HG03097 (cell line): Measurements from ENCODE around the gene CMBL.
"Not testable (repeated sequence)": the region's sequence is repeated elsewhere in the genome, so short reads cannot be mapped to it uniquely, and the experiment has no call there.

Experiments used
- ATAC-seq: cut with Tn5 transposase; IDR thresholded peaks from one replicate; pipeline ENCODE4 v1.9.1; 2021; ENCODE audit not compliant: unreplicated experiment, low FRiP score

CMBL gene

DNA sequence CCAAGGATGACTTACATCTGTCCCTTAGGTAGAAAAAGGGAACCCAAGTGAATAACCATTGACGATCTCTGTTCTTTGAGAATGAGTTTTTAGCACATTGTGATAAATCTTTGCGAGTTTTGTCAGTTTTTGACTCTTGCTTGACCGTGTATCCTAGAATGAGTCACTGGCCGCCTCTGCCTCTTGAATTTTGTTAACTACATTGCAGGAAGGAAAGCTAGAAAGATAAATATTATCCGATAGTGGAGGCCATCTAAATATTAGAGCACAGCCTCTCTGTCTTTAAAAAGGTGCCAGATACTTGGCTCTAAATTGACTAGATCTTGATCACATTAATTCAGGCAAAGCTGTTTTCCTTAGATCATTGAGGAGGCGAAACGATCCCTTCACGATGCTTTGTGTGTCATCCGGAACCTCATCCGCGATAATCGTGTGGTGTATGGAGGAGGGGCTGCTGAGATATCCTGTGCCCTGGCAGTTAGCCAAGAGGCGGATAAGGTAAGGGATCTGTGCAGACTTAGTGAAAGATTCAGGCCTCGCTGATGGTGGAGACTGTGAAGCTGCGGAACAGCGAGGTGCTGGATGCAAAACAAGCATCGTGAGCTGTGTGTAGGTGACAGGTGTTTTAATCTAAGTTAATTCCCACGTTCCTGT lies 45.5 kb downstream of the CMBL start:
- no peak for ATAC-seq

DNA sequence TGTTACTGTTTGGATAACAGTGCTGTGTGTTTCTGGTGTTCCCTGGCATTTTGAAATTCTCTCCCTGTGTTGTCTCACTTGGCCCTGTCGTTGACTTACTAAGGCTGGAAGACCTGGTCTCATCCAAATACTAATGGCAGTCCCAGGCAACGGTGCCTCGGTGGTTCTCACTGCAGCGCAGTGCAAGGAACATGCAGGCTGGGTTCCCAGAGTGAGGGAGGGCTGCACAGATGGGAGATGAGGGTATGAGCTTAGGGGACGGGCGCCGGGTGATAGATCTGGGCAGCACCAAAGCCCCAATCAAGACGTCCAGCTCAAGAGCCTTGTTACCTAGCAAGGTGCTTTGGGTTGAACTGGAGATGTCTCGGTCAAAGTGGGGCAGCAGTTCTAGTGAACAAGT lies 46.6 kb downstream of the CMBL start:
- ATAC-seq = no peak

DNA sequence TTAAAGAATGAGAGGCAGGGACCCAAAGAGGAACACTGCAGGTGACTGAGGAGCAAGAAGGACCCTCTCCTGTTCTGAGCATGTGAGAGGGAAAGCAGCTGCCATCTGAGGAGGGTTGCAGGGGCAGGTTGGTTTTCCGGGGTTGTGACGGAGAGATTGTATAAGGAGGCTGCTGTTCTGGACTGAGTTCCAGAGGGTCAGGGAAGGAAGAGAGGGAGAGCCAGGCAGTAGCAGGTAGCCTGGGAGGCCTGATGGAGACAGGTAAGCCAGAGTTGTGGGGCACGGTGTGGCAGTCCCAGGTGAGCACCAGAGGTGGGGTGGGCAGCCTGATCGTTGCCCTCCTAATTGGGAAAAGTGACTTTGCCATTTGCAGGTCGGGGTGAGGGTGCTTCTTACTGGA lies 47.8 kb downstream of the CMBL start:
- no peak for ATAC-seq

DNA sequence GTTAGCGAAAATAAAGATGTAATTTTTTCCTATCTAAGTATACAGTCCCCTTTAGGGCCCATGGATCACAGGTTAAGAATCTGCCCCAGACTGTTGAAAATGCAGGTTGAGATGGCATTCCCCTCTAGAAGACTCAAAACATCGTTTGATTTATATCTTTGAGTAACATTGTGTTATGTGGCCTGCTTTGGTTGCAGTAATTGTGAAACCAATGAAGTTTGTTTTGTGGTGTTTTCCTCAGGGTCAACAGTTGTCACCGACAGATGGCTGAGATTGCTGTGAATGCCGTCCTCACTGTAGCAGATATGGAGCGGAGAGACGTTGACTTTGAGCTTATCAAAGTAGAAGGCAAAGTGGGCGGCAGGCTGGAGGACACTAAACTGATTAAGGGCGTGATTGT lies 49.8 kb downstream of the CMBL start:
- ATAC-seq = no peak

DNA sequence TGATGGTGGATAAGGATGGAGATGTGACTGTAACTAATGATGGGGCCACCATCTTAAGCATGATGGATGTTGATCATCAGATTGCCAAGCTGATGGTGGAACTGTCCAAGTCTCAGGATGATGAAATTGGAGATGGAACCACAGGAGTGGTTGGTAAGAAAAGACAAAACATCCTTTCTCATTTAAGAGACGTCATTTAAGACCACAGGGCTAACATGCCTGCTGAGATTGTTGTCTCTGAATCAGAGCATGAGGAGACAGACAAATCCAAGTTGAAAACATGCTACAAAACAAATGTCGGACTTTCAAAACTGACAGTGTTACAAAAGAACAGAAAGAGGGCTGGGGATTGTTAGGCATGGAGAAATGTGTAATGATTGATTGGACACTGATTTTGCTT lies 53.0 kb downstream of the CMBL start:
- ATAC-seq = no peak

DNA sequence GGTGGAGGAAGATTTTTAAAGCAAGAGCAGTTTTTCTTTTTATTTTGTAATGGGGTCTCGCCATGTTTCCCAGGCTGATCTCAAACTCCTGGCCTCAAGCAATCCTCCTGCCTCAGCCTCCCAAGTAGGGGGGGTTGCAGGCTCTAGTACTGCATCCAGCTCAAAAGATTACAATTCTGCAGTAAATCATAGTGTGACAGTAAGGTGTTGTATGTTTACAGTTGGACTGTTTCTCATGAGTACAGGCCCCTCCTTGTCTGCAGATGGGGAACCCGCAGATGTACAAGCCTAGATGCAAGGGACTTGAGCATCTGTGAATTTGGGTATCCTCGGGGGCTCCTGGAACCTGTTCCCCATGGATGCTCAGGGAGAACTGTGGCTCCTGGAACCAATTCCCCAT lies 54.3 kb downstream of the CMBL start:
- ATAC-seq = no peak

DNA sequence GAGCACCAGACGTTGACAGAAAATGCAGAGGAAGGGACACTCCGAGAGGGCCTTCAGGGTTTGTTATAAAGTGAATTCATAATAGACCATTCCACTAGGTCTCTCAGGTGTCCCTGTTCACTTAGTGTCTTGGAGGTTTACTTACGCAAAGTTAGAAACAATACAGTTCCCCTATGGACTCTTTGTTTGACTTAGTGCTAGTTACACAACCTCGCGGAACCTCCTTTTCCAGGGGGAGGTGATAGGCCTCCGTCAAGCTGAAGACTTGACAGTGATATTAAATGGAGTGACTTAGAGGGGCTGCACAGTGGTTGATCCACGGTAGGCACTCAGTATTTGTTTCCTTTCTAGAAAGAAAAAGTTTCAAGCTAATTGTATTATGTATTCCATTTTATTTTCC lies 56.3 kb downstream of the CMBL start:
- no peak for ATAC-seq

DNA sequence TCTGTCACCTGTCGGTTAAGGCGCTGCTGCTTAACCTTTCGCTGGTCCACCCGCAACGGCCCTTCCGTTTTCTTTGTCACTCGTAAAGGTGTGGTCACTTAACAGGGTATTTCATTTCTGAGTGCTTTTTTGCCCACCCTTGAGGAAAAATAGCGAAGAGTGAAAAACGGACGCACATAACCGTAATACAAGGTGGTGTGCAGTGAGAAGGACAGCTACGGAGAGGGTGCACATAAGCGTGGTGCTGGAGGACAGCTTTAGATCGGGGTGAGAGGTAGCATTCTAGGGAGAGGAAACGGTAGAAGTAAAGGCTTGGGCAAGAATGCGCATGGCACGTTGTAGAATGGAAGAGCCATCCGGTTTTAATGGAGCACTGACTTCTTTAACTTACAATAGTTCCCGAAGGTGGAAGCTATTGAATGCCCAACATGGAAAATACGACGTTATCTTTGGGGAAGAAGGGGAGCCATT lies 56.9 kb downstream of the CMBL start:
- peak; percentile 5 for ATAC-seq

- peak; percentile 82 for ATAC-seq
These were observed 57.5 kb downstream of the CMBL start, which contains the start of gene CCT5 for GRCh38 chr5:10249948-10250805. Gene CCT5 (plus strand): TSS chr5:10250280. CDS start chr5:10250341, 61 bp downstream.

DNA sequence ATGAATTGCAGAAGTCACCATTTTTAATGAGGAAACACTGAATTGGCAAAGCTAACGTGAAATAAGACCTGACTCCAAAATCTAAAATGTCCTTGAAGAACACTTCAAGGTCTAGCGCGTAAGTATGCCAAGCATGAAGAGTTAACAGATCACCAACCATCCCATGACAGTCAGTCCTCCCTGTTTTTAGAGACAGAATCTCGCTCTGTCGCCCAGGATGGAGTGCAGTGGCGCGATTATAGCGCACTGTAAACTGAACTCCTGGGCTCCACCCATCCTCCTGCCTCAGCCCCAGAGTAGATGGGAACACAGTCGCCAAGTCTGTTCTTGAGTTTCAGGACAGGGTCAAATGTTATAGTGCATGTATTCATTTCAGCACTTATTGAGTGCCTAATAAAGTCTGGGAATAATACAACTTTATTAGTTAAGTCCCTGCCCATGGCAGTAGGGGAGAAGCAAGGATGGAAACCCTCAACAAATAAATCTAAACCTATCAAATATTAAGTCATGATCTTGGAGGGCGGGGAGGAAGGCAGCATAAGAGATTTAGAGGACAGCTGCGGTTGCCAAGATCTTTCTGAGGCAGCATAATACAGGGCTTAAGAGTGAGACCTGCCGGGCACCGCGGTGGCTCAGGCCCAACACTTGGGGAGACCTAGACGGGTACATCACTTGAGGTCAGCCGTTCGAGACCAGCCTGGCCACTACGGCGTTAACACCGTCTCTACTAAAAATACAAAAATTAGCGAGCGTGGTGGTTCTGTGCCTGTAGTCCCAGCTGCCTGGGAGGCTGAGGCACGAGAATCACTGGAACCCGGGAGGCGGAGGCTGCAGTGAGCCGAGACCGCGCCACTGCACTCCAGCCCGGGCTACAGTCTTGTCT lies 59.1 kb downstream of the CMBL start:
- no peak for ATAC-seq

- ATAC-seq = not testable (repeated sequence)
These were observed 60.5 kb downstream of the CMBL start for GRCh38 chr5:10247217-10247616.

- no peak for ATAC-seq
These were observed 60.9 kb downstream of the CMBL start for GRCh38 chr5:10246761-10247160.

DNA sequence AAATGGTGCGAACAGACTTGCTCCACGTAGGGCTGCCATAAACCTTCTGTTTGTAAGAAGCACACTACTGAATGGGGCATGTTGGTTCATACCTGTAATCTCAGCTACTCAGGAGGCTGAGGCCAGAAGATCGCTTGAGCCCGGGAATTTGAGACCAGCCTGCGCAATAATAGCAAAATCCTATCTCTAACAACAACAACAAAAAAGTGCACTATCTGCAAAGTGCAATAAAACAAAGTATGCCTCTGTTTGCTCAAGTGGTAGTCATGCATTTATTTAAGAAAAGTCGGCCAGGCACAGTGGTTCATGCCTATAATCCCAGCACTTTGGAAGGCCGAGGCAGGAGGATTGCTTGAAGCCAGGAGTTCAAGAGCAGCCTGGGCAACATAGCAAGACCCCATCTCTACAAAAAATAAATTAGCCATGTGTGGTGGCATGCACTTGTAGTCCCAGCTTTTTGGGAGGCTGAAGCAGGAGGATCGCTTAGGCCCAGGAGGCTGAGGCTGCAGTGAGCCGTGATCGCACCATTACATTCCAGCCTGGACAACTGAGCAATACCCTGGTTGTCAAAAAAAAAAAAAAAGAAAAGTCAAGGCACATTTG lies 63.3 kb downstream of the CMBL start:
- no peak for ATAC-seq

GRCh38 chr5:10243660-10244240 lies 64.0 kb downstream of the CMBL start:
- ATAC-seq = peak; percentile 61

- no peak for ATAC-seq
These were observed 72.4 kb downstream of the CMBL start for GRCh38 chr5:10235350-10235749.

DNA sequence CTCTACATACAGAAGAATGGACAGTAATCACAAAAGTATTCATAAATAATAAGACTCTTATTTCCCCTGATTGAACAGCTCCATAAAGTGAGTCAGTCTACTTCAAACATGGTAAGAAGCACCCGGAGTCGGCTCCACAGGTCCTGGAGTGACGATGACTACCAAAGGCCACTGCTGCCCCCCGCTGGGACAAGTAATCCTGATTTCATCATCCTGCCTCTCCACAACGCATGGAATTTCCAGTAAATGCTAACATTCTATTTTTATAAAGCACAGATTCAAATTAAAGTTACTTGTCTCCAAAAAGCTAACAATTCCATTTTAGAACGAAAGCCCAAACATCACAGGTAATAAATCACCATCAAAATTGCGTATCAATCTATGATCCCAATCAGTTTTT lies 74.2 kb downstream of the CMBL start:
- no peak for ATAC-seq

GRCh38 chr5:10233011-10233410 lies 74.7 kb downstream of the CMBL start:
- no peak for ATAC-seq

GRCh38 chr5:10232386-10232785 lies 75.3 kb downstream of the CMBL start:
- ATAC-seq = no peak

- no peak for ATAC-seq
These were observed 78.2 kb downstream of the CMBL start for GRCh38 chr5:10229306-10230048.
